KMS-11 (cell line): ENCODE results near the gene BHLHE41.
A peak's percentile ranks its signal among the peaks of the same experiment; 100 is the strongest.

Experiments used
- H2AFZ ChIP-seq: fragments of 200-600 bp; sonication (generic); 2 replicates; pipeline ENCODE4 v1.6.1; 2016; ENCODE audit warnings: antibody characterized with exemption, mixed run types, low read depth
- H3K27ac ChIP-seq: fragments of 200-600 bp; sonication (generic); 2 replicates; pipeline ENCODE4 v1.6.1; 2016; ENCODE audit warnings: mild to moderate bottlenecking, mixed run types
- H3K27me3 ChIP-seq: fragments of 200-600 bp; sonication (generic); 2 replicates; pipeline ENCODE4 v1.6.1; 2017; ENCODE audit warnings: mild to moderate bottlenecking, low read depth, mixed run types, moderate library complexity; ENCODE audit not compliant: insufficient read depth
- H3K36me3 ChIP-seq: fragments of 200-600 bp; sonication (generic); 2 replicates; pipeline ENCODE4 v1.6.1; 2017; ENCODE audit warnings: mild to moderate bottlenecking, mixed run types; ENCODE audit not compliant: insufficient read depth
- H3K4me1 ChIP-seq: fragments of 200-600 bp; sonication (generic); 2 replicates; pipeline ENCODE4 v1.6.1; 2016; ENCODE audit warnings: mild to moderate bottlenecking, low read depth, mixed run types; ENCODE audit not compliant: poor library complexity, severe bottlenecking
- H3K4me2 ChIP-seq: fragments of 200-600 bp; sonication (generic); 2 replicates; pipeline ENCODE4 v1.7.0; 2016; ENCODE audit warnings: mild to moderate bottlenecking, mixed run types
- H3K4me3 ChIP-seq: fragments of 200-600 bp; sonication (generic); IDR thresholded peaks from 2 replicates; pipeline ENCODE4 v1.6.1; 2017; ENCODE audit warnings: low read depth, low read length, mixed read lengths; ENCODE audit not compliant: insufficient read depth
- H3K79me2 ChIP-seq: fragments of 200-600 bp; sonication (generic); 2 replicates; pipeline ENCODE4 v1.6.1; 2016; ENCODE audit warnings: low read depth, mixed run types; ENCODE audit not compliant: insufficient read depth
- H3K9ac ChIP-seq: fragments of 200-600 bp; sonication (generic); 2 replicates; pipeline ENCODE4 v1.6.1; 2016; ENCODE audit warnings: mild to moderate bottlenecking, mixed run types
- H4K20me1 ChIP-seq: fragments of 200-600 bp; sonication (generic); 2 replicates; pipeline ENCODE4 v1.6.1; 2016; ENCODE audit warnings: mild to moderate bottlenecking, mixed run types; ENCODE audit not compliant: insufficient read depth
- CTCF ChIP-seq: fragments of 200-600 bp; sonication (generic); conservative IDR thresholded peaks from 2 replicates; pipeline ENCODE4 v1.6.1; 2017; ENCODE audit warnings: low read depth, mild to moderate bottlenecking, antibody characterized with exemption, low read length, moderate library complexity, mixed read lengths

BHLHE41 gene

GRCh38 chr12:26101763-26102162 lies 23.1 kb downstream of the BHLHE41 start:
- H3K4me3 ChIP-seq = no peak overlapping the region
- no peaks in the 10 kb centered on the region for H3K36me3 ChIP-seq
- H3K27me3 ChIP-seq = no peaks in the 10 kb centered on the region
- no peaks in the 10 kb centered on the region for H3K79me2 ChIP-seq
- H3K4me2 ChIP-seq = no peak overlapping the region
- H2AFZ ChIP-seq = no peak overlapping the region
- peaks cover 9% of the 10 kb centered on the region for H3K4me1 ChIP-seq
- H3K27ac ChIP-seq = no peak overlapping the region
- no peaks in the 10 kb centered on the region for H4K20me1 ChIP-seq
- H3K9ac ChIP-seq = no peak overlapping the region
- TF ChIP-seq CTCF = no peak

GRCh38 chr12:26101350-26101734 lies 23.5 kb downstream of the BHLHE41 start:
- Histone ChIP-seq H3K9ac (no peak overlapping the region), H3K4me2 (no peak overlapping the region), H3K27me3 (no peaks in the 10 kb centered on the region), H3K4me1 (peaks cover 9% of the 10 kb centered on the region), H3K36me3 (no peaks in the 10 kb centered on the region), H2AFZ (no peak overlapping the region), H3K4me3 (no peak overlapping the region), H4K20me1 (no peaks in the 10 kb centered on the region), H3K79me2 (no peaks in the 10 kb centered on the region), H3K27ac (no peak overlapping the region)
- no peak for TF ChIP-seq CTCF

GRCh38 chr12:26100666-26101349 lies 24.0 kb downstream of the BHLHE41 start:
- no peak overlapping the region for H2AFZ ChIP-seq
- TF ChIP-seq CTCF = no peak
- no peaks in the 10 kb centered on the region for H3K27me3 ChIP-seq
- H3K27ac ChIP-seq = no peak overlapping the region
- H3K79me2 ChIP-seq = no peaks in the 10 kb centered on the region
- no peak overlapping the region for H3K9ac ChIP-seq
- H3K4me3 ChIP-seq = no peak overlapping the region
- no peak overlapping the region for H3K4me2 ChIP-seq
- H4K20me1 ChIP-seq = no peaks in the 10 kb centered on the region
- H3K4me1 ChIP-seq = peaks cover 9% of the 10 kb centered on the region
- H3K36me3 ChIP-seq = no peaks in the 10 kb centered on the region

GRCh38 chr12:26097046-26097878 lies 27.6 kb downstream of the BHLHE41 start:
- 0 out of 2 replicates have a peak overlapping the region, but pooled peaks have one; percentile 17 for H2AFZ ChIP-seq
- no peaks in the 10 kb centered on the region for H3K79me2 ChIP-seq
- no peaks in the 10 kb centered on the region for H3K27me3 ChIP-seq
- no peak overlapping the region for H3K9ac ChIP-seq
- peaks cover 9% of the 10 kb centered on the region for H3K4me1 ChIP-seq
- no peak overlapping the region; the same call in 1 of the 2 replicates for H3K27ac ChIP-seq
- peak overlapping the region; percentile 14; the same call in 1 of the 2 replicates for H3K4me2 ChIP-seq
- H3K36me3 ChIP-seq = no peaks in the 10 kb centered on the region
- H4K20me1 ChIP-seq = no peaks in the 10 kb centered on the region
- TF ChIP-seq CTCF = peak; percentile 95
- no peak overlapping the region for H3K4me3 ChIP-seq
